ENCODE measurements around the gene SLC4A11.

DNA sequence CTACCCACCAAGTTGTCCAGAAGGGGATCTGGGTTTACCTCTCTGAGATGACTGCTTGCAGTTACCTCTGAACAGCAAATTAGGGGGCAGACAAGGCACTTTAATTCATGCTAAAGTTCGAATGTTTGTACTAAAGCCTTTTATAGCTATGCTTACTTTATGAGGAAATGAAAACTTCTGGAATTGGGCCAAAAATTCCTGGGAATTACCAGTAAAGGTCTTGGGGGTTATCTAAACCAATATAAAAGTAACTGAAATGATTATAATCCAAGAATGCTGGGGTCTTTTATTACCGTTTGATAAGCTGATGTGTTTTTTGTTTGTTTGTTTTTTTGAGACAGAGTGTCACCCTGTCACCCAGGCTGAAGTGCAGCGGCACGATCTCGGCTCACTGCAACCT is 57.7 kb downstream of the SLC4A11 start:
- TF ChIP-seq, protein P1, sequence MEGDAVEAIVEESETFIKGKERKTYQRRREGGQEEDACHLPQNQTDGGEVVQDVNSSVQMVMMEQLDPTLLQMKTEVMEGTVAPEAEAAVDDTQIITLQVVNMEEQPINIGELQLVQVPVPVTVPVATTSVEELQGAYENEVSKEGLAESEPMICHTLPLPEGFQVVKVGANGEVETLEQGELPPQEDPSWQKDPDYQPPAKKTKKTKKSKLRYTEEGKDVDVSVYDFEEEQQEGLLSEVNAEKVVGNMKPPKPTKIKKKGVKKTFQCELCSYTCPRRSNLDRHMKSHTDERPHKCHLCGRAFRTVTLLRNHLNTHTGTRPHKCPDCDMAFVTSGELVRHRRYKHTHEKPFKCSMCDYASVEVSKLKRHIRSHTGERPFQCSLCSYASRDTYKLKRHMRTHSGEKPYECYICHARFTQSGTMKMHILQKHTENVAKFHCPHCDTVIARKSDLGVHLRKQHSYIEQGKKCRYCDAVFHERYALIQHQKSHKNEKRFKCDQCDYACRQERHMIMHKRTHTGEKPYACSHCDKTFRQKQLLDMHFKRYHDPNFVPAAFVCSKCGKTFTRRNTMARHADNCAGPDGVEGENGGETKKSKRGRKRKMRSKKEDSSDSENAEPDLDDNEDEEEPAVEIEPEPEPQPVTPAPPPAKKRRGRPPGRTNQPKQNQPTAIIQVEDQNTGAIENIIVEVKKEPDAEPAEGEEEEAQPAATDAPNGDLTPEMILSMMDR (IDR thresholded peaks at IDR 0.05): no peak
- TF ChIP-seq POLR2A (IDR thresholded peaks at IDR 0.05): no peak
